AG10803 (cell line): ENCODE results near the gene GAP43.

ENCODE experiments used
- DNase-seq: peaks from one replicate; pipeline ENCODE4 v3.0.0; 2010; ENCODE audit warnings: low read depth
- H3K4me3 ChIP-seq: 2 replicates; pipeline ENCODE4 v1.5.1; 2011; ENCODE audit warnings: mild to moderate bottlenecking, low read length, control low read depth
- TF ChIP-seq, protein P1 (sequence below): conservative IDR thresholded peaks from 2 replicates; pipeline ENCODE4 v1.5.1; 2011; ENCODE audit warnings: mild to moderate bottlenecking, low read length, control low read depth, inconsistent platforms

Gene GAP43

DNA sequence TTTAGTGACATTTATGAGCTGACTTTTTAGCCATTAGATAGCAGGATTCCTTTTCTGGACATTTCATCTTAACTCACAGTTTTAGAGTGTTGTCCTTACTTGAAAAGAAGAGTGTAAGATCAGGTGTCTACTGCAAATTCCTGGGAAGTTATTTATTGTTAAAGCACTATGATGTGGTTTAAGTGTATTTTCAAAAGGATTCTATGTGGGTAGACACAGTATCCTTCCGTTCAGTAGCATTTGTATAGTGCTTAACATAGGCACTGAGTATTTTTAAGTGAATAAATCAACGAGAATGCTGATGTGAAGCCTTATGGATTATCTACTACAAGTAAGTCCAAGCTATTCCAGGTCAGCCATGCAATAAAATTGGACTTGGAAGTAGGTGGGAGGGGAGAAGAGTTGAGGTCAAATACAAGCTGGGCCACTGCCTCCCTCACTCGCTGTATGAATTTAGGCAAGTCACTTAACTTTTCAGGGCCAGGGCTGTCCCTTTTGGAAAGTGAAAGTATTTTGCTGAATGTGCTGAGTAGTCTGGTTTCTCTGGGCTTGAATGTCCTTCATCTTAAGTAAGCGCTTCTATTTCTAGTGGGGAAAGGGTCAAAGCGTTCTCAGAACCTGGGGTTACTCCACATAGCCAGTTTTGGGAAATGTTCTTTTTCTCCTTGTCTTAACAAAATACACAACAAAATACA, 48.6 kb downstream of the GAP43 start:
- H3K4me3 ChIP-seq: no peak overlapping the region
- no peak for DNase-seq
- TF ChIP-seq, protein P1, sequence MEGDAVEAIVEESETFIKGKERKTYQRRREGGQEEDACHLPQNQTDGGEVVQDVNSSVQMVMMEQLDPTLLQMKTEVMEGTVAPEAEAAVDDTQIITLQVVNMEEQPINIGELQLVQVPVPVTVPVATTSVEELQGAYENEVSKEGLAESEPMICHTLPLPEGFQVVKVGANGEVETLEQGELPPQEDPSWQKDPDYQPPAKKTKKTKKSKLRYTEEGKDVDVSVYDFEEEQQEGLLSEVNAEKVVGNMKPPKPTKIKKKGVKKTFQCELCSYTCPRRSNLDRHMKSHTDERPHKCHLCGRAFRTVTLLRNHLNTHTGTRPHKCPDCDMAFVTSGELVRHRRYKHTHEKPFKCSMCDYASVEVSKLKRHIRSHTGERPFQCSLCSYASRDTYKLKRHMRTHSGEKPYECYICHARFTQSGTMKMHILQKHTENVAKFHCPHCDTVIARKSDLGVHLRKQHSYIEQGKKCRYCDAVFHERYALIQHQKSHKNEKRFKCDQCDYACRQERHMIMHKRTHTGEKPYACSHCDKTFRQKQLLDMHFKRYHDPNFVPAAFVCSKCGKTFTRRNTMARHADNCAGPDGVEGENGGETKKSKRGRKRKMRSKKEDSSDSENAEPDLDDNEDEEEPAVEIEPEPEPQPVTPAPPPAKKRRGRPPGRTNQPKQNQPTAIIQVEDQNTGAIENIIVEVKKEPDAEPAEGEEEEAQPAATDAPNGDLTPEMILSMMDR: no peak

DNA sequence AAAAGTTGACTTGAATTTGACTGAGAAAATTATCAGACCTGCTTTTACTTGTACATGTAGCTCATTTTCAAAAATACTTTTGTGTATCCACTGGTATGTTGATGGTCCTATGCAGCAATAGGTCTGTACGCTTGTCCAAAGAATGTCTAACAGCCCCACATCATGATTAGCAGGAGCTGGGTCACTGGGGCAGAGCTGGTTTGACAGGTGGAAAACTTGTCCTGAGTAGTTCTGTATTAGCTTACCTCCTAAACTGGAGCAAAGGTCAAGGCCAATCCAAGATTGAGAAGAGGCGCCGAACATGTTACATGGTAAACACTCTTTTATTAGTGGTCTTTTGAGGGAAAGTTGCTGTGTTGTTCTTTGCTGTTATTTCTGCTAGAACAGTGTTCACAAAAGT, 50.6 kb downstream of the GAP43 start:
- DNase-seq: no peak
- TF ChIP-seq, protein P1: no peak

DNA sequence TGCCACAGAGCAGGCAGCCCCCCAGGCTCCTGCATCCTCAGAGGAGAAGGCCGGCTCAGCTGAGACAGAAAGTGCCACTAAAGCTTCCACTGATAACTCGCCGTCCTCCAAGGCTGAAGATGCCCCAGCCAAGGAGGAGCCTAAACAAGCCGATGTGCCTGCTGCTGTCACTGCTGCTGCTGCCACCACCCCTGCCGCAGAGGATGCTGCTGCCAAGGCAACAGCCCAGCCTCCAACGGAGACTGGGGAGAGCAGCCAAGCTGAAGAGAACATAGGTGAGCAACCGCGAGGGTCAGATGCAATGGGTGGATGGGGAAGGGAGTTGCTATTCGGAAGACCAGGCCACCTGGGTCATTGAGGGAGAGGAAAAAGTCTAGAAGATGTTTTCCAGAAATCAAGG, 53.0 kb downstream of the GAP43 start:
- no peak overlapping the region for H3K4me3 ChIP-seq
- TF ChIP-seq, protein P1: no peak
- no peak for DNase-seq

More for the DNA sequence above, 50.6 kb downstream of the GAP43 start:
- no peak overlapping the region for H3K4me3 ChIP-seq

DNA sequence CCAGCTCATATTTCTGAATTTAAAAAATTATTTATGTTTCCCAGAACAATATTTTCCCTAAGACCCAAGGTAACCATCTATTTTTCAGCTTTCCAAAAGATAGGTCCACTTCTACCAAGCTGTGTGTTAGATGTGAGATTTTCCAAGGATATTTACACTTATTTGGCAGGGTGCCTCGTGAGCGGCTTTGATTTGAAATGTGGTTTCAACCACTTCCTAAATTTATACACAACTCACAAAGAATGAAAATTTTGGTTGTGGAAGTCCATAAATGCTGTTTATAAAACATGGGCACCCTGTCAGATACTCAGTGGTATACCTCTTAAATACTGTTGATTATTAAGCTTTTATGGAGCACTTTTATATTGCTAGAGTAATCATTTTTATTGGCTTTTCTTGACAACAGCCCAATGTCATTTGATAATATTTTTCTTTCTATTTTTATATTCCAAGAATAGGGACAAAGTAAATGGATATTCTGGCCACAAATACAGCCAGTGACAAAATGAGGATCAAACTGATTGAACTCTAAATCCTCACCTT, 57.6 kb downstream of the GAP43 start:
- no peak for DNase-seq
- TF ChIP-seq, protein P1: no peak

DNA sequence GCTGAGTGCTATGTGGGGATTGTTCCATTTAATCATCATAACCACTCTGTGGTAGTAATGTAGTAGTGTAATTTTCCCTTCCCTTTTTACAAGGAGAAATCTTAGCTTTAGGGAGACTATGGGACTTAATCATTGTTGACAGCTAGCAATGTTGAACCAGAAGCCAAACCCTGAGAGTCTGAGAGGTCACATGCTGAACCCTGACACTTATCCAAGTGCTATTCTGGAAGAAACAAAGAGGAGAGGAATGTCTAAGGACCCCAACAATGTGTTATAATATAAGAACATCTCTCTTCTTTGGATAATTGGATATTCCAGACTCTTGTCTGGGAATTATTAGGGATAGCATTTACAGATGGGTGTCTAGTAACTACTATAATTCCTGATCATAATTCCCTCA, 58.4 kb downstream of the GAP43 start:
- no peak for DNase-seq
- TF ChIP-seq, protein P1: no peak
- no peak overlapping the region for H3K4me3 ChIP-seq

More for the DNA sequence above, 57.6 kb downstream of the GAP43 start:
- H3K4me3 ChIP-seq: no peak overlapping the region

DNA sequence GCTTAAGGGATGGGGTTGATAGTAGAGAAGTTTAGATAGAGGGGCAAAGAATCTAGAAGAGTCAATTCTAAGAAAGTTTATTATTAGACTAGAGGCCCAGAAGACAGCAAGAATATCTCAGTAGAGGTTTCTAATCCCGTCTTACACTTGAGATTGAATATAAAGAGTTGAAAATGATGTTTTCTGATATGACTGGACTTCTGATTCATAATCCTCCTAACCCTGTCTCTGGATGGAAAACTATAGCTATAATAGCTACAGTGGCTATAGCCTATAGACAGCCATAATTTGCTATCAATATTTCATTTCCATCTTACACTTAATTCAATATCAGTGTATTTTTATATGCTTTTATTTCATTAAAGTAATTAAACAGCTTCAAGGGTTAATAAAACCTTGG, 60.0 kb downstream of the GAP43 start:
- H3K4me3 ChIP-seq: no peak overlapping the region
- no peak for DNase-seq
- TF ChIP-seq, protein P1: no peak

DNA sequence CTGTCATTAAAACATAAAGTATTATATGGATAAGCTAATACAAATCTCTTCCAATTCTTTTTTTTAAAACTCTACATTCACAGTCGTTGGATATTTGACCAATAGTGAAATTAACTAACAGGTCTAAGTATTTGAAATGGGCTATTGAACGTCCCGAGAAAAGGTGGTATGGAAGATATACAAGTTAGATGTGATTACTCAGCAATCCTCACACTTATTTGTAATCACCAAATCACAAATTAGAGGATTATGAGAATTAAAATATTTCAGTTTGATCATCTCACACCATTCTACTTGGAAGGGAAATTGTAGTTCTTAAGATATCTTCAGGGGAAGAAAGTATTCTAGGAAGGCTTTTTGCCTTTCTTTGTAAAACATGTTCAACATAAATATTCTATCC, 60.5 kb downstream of the GAP43 start:
- DNase-seq: no peak
- TF ChIP-seq, protein P1: no peak
- H3K4me3 ChIP-seq: no peak overlapping the region
